GM19240 (cell line): ENCODE results near the gene EGR1.

Experiments used
- DNase-seq: peaks from one replicate; pipeline ENCODE4 v3.0.0; 2011; ENCODE audit warnings: low spot score; ENCODE audit not compliant: insufficient read length

EGR1 gene

GRCh38 chr5:138452720-138453119, 12.6 kb upstream of the EGR1 start:
- no peak for DNase-seq

GRCh38 chr5:138453590-138453989, 11.7 kb upstream of the EGR1 start:
- no peak for DNase-seq

- no peak for DNase-seq
These were observed 11.2 kb upstream of the EGR1 start for GRCh38 chr5:138454121-138454520.

- no peak for DNase-seq
These were observed 9.9 kb upstream of the EGR1 start for GRCh38 chr5:138455232-138455930.

- no peak for DNase-seq
These were observed 7.6 kb upstream of the EGR1 start for GRCh38 chr5:138457531-138458275.

GRCh38 chr5:138458384-138458783, 6.9 kb upstream of the EGR1 start:
- DNase-seq: no peak

- DNase-seq: no peak
These were observed 6.4 kb upstream of the EGR1 start for GRCh38 chr5:138458856-138459255.

- DNase-seq: no peak
These were observed 5.9 kb upstream of the EGR1 start for GRCh38 chr5:138459311-138459933.

GRCh38 chr5:138460032-138460693, 5.1 kb upstream of the EGR1 start:
- no peak for DNase-seq

GRCh38 chr5:138461343-138462125, 3.7 kb upstream of the EGR1 start:
- no peak for DNase-seq

- no peak for DNase-seq
These were observed 1.8 kb upstream of the EGR1 start for GRCh38 chr5:138463419-138464007.

GRCh38 chr5:138464008-138464387, 1.3 kb upstream of the EGR1 start:
- DNase-seq: peak; percentile 91

GRCh38 chr5:138464388-138465260, 655 bp upstream of the EGR1 start:
- DNase-seq: peak; percentile 78

GRCh38 chr5:138466125-138466899, 1.0 kb downstream of the EGR1 start:
- DNase-seq: no peak

- DNase-seq: no peak
These were observed 1.8 kb downstream of the EGR1 start for GRCh38 chr5:138466900-138467710.

GRCh38 chr5:138467711-138468132, 2.4 kb downstream of the EGR1 start:
- no peak for DNase-seq

- no peak for DNase-seq
These were observed 3.1 kb downstream of the EGR1 start for GRCh38 chr5:138468133-138468965.
